ENCODE data around the gene LRRN4. TPM values are rescaled to one million over a fixed set of nuclear protein-coding genes. Genes with fewer than 3 reads are reported as not detected.

The LRRN4 gene
- polyA plus RNA-seq, 2 of the 4 experiments (the other 2 are of a cell fraction) = not detected

DNA sequence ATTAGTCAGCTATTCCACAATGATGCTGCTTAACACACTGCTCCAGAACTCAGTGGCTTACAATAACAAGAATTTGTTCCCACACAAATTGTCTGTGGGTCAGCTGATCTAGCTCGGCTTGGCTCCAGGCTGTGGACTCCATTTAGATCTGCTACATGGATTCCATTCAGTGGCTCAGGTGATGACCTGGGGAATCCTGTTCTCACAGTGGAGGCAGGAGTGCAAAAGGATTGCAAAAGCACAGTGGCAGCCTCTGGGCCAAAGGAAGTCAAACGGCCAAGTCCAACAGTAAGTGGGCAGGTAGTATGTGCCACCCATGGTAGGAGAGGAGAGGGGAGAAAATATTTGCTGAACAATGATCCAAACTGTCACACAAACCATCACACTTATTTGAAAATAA, 15.8 kb upstream of the LRRN4 start:
- no peaks in the 10 kb centered on the region for H3K9me3 ChIP-seq
- no peak for TF ChIP-seq MYC (IDR thresholded peaks at IDR 0.05; ENCODE audit: borderline replicate concordance, low read length)
- no peak for TF ChIP-seq SMC3 (IDR thresholded peaks at IDR 0.05)
- no peak for TF ChIP-seq NPAS2 (CRISPR knock-in tag; IDR thresholded peaks at IDR 0.05; ENCODE audit: borderline replicate concordance)
- TF ChIP-seq CBX2 (IDR thresholded peaks at IDR 0.05; ENCODE audit: borderline replicate concordance, low read depth) = no peak
- TF ChIP-seq RNF2 (IDR thresholded peaks at IDR 0.05; ENCODE audit: borderline replicate concordance, low read depth) = no peak
- TF ChIP-seq FOXS1 (CRISPR knock-in tag; IDR thresholded peaks at IDR 0.05) = no peak
- TF ChIP-seq RAD21 (conservative IDR thresholded peaks at IDR 0.05 in 1 of 2, IDR thresholded peaks at IDR 0.05 in 1 of 2) = no peak
- ATAC-seq (no peak), FAIRE-seq (no peak), DNase-seq (ENCODE audit: low read depth in 1 of 2, low spot score in 1 of 2) (no peak)
- CTCF ChIA-PET = interaction anchor here (0.9 to 2.5 kb wide), 4 partner anchors 7 to 31 kb away, joined by 3 to 9 read pairs (median 4); no protein-coding TSS in a partner anchor
- H3K4me3 ChIP-seq = no peak overlapping the region
- WGBS (ENCODE audit: missing lambda C conversion rate) = 81% methylated on average over 2 of the region's 2 CpGs
- H3K4me2 ChIP-seq = no peak overlapping the region
- no peak overlapping the region for H3K27ac ChIP-seq
- no peaks in the 10 kb centered on the region for H3K4me1 ChIP-seq
- POLR2A ChIA-PET = no interaction called here

DNA sequence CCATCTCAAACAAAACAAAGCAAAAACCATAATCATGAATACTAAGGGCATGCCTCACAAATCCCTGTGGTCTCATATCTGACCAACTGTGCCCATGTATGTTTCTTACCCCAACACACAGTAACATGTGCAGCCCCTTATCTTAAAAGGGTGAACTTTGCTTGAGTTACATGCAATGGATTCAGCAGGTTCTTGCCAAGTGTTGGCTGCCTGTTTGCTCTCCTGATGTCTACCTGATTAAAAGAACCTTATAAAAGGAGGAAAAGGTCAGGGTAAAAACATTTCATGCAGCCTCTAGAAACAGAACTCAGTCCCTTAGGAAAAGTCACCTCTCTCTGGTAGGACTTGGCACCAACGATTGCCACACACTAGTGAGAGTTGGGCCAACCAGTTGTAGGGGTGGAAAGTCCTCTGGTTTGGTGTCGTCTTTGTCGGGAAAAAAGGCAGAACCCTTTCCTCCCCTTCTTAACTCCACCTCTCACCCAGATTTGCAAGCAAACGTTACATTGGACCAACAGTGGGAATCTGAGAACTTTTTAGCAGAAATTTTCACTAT, 14.0 kb upstream of the LRRN4 start:
- Histone ChIP-seq H3K9me3 (no peaks in the 10 kb centered on the region), H3K4me2 (no peak overlapping the region), H3K27ac (no peak overlapping the region), H3K4me1 (no peaks in the 10 kb centered on the region), H3K4me3 (no peak overlapping the region)
- peak; percentile 46 for FAIRE-seq
- no peak for TF ChIP-seq POLR2AphosphoS2 (conservative IDR thresholded peaks at IDR 0.05; ENCODE audit: low read length)
- TF ChIP-seq RARB (CRISPR knock-in tag; IDR thresholded peaks at IDR 0.05) = no peak
- no peak for TF ChIP-seq CBX2 (IDR thresholded peaks at IDR 0.05; ENCODE audit: borderline replicate concordance, low read depth)
- TF ChIP-seq RAD21 (conservative IDR thresholded peaks at IDR 0.05 in 1 of 2, IDR thresholded peaks at IDR 0.05 in 1 of 2) = no peak
- no peak for TF ChIP-seq BHLHE40 (IDR thresholded peaks at IDR 0.05; ENCODE audit: low read depth, low read length)
- no peak for TF ChIP-seq ZSCAN20 (CRISPR knock-in tag; IDR thresholded peaks at IDR 0.05)
- TF ChIP-seq MAZ (IDR thresholded peaks at IDR 0.05; ENCODE audit: borderline replicate concordance, low read depth, low read length) = no peak
- TF ChIP-seq, protein P1, sequence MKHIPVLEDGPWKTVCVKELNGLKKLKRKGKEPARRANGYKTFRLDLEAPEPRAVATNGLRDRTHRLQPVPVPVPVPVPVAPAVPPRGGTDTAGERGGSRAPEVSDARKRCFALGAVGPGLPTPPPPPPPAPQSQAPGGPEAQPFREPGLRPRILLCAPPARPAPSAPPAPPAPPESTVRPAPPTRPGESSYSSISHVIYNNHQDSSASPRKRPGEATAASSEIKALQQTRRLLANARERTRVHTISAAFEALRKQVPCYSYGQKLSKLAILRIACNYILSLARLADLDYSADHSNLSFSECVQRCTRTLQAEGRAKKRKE (CRISPR knock-in tag; IDR thresholded peaks at IDR 0.05; ENCODE audit: low read depth) = no peak
- no peak for TF ChIP-seq FOXS1 (CRISPR knock-in tag; IDR thresholded peaks at IDR 0.05)
- TF ChIP-seq HEYL (CRISPR knock-in tag; IDR thresholded peaks at IDR 0.05) = no peak
- no peak for TF ChIP-seq TP53 (CRISPR knock-in tag; IDR thresholded peaks at IDR 0.05)
- TF ChIP-seq, protein P2, sequence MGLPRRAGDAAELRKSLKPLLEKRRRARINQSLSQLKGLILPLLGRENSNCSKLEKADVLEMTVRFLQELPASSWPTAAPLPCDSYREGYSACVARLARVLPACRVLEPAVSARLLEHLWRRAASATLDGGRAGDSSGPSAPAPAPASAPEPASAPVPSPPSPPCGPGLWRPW (IDR thresholded peaks at IDR 0.05) = no peak
- no peak for TF ChIP-seq CBX8 (IDR thresholded peaks at IDR 0.05)
- no peak for TF ChIP-seq REST (IDR thresholded peaks at IDR 0.05)
- CTCF ChIA-PET = interaction anchor here (0.8 to 2.5 kb wide), 3 partner anchors 11 to 539 kb away, joined by 3 to 9 read pairs (median 9); no protein-coding TSS in a partner anchor
- no peak for DNase-seq (ENCODE audit: low read depth in 1 of 2, low spot score in 1 of 2)
- POLR2A ChIA-PET = no interaction called here
- no peak for ATAC-seq
- 81% methylated on average over 4 of the region's 4 CpGs for WGBS (ENCODE audit: missing lambda C conversion rate)

Measured in A549 (cell line).